Spleen (tissue), 7 donors: ENCODE measurements around the gene FBLN7.

Source experiments
- CTCF ChIP-seq, 11 experiments: fragments of 200-600 bp in 7 of 11; fragments of 450-650 bp in 4 of 11; sonication (generic) in 4 of 11; IDR thresholded peaks in 8 of 11; conservative IDR thresholded peaks in 3 of 11; 1 replicate in 7 of 11; 2 replicates in 4 of 11; pipeline versions ENCODE4 v1.4.0 to v1.8.0; 2016 to 2021; ENCODE audit warnings: antibody characterized with exemption in 11 of 11, inconsistent platforms in 4 of 11, mild to moderate bottlenecking in 1 of 11
- POLR2A ChIP-seq, 3 donors: fragments of 450-650 bp; IDR thresholded peaks; one replicate each; pipeline ENCODE4 v1.5.1; 2017; ENCODE audit warnings: antibody characterized with exemption in 3 of 3, mild to moderate bottlenecking in 1 of 3
- donor health status: DM: no; HTN: no; CAD: no; lungs with moderate emphysema.
- donor health status: DM: no; HTN: no; CAD: no.
- donor health status: DM: no; HTN: no; CAD: no.

GRCh38 chr2:112173646-112174319 is 35.6 kb downstream of the FBLN7 start:
- no peak for TF ChIP-seq CTCF (IDR thresholded peaks at IDR 0.05 in 8 of 11, conservative IDR thresholded peaks at IDR 0.05 in 3 of 11)
- no peak for TF ChIP-seq POLR2A (IDR thresholded peaks at IDR 0.05)
